Spleen (tissue), 7 donors: ENCODE measurements around the gene SV2C.
"Not testable (repeated sequence)": the region's sequence is repeated elsewhere in the genome, so short reads cannot be mapped to it uniquely, and the experiment has no call there.

Experiments
- CTCF ChIP-seq, 11 experiments: fragments of 200-600 bp in 7 of 11; fragments of 450-650 bp in 4 of 11; sonication (generic) in 4 of 11; IDR thresholded peaks in 8 of 11; conservative IDR thresholded peaks in 3 of 11; 1 replicate in 7 of 11; 2 replicates in 4 of 11; pipeline versions ENCODE4 v1.4.0 to v1.8.0; 2016 to 2021; ENCODE audit warnings: antibody characterized with exemption in 11 of 11, inconsistent platforms in 4 of 11, mild to moderate bottlenecking in 1 of 11
- POLR2AphosphoS5 ChIP-seq, 3 donors: sonication (generic); formaldehyde crosslinking; IDR thresholded peaks; one replicate each; pipeline ENCODE4 v1.5.1; 2017; ENCODE audit warnings: antibody characterized with exemption in 3 of 3
- donor health status: DM: no; HTN: no; CAD: no; lungs with moderate emphysema.
- donor health status: DM: no; HTN: no; CAD: no.
- donor health status: DM: no; HTN: no; CAD: no.

GRCh38 chr5:76089156-76089555, 6.0 kb downstream of the SV2C start:
- not testable (repeated sequence) for TF ChIP-seq CTCF (IDR thresholded peaks at IDR 0.05 in 8 of 11, conservative IDR thresholded peaks at IDR 0.05 in 3 of 11); POLR2AphosphoS5 (IDR thresholded peaks at IDR 0.05)
